NK-92 (cell line): ENCODE results near the gene ZDHHC11B.
"Not testable (repeated sequence)": the region's sequence is repeated elsewhere in the genome, so short reads cannot be mapped to it uniquely, and the experiment has no call there.

Experiments used
- DNase-seq: peaks from one replicate; lab custom pipeline; 2025; ENCODE audit not compliant: unreplicated experiment; lab: John Stamatoyannopoulos, UW

Gene ZDHHC11B

GRCh38 chr5:688348-689010, 96.0 kb downstream of the ZDHHC11B start:
- DNase-seq: not testable (repeated sequence)

GRCh38 chr5:686936-687335, 97.6 kb downstream of the ZDHHC11B start:
- DNase-seq: not testable (repeated sequence)

DNA sequence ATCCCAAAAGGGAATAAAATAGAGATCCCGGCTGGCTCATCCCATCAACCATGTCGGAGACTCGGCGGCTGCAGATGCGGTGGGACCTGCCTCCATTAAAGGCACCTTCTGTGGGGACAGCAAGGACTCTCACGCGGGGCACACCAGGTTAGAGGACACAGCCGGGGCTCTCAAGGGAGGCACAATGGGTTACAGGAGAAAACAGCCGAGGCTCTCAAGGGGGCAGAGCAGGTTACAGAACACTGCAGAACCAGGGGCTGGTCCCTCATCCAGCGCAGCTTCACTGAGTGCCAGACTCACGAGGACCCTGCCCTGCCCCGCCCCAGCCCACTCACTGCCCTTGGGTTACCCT, 98.4 kb downstream of the ZDHHC11B start:
- DNase-seq: not testable (repeated sequence)

GRCh38 chr5:685262-686171, 99.0 kb downstream of the ZDHHC11B start:
- no peak for DNase-seq

- DNase-seq: no peak
Measured at GRCh38 chr5:684751-685216, 99.7 kb downstream of the ZDHHC11B start.

GRCh38 chr5:683551-684481, 100.7 kb downstream of the ZDHHC11B start:
- DNase-seq: no peak

GRCh38 chr5:682651-683358, 101.7 kb downstream of the ZDHHC11B start:
- DNase-seq: not testable (repeated sequence)

DNA sequence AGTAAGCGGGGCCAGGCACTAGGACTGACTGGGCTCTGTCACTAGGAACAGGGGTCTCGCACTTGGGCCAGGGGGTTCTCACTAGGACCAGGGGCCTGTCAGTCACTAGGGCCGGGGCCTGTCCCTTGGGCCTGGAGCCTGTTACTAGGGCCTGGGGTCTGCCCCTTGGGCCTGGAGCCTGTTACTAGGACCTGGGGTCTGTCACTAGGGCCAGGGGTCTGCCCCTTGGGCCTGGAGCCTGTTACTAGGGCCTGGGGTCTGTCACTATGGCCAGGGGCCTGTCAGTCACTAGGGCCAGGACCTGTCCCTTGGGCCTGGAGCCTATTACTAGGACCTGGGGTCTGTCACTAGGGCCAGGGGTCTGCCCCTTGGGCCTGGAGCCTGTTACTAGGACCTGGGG, 102.3 kb downstream of the ZDHHC11B start:
- not testable (repeated sequence) for DNase-seq

DNA sequence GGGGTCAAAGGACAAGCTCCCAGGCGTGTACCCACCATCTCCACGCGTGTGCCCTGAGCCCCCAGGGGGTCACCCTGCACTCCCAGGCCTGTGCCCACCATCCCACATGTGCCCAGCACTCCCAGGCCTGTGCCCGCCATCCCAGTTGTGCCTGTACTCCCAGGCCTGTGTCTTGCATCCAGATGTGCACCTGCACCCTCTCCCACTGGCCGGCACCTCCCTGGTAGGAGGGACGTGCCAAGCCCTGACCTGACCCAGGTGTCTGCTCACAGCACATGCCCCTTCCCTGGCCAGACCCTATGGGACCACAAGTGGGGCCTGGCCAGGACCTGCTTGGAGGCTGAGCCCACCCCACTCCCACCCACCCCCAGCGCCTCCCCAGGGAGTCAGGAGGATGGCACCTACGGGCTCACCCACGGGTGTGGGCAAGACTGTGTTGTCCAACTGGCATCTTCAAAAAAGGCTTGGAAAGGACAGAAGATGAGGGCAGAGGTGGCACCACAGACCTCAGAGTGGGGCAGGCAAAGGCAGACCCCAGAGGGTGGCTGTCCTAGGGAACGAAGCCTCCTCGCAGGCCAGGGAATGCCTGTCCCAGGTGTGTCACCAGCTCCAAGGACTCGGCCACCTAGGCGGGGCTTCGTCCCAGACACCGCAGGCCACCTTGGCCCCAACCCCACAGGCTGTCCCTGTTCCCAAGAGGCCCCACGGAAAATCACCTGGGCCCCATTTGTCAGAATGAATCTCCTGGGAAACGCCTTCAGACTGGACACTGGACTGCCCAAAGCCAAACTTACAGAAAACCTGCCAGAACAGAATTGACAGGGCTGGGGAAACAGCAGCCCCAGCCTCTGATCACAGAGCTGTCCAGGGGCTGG, 103.0 kb downstream of the ZDHHC11B start:
- DNase-seq: not testable (repeated sequence)

- not testable (repeated sequence) for DNase-seq
Measured at GRCh38 chr5:680836-681235, 103.7 kb downstream of the ZDHHC11B start.

DNA sequence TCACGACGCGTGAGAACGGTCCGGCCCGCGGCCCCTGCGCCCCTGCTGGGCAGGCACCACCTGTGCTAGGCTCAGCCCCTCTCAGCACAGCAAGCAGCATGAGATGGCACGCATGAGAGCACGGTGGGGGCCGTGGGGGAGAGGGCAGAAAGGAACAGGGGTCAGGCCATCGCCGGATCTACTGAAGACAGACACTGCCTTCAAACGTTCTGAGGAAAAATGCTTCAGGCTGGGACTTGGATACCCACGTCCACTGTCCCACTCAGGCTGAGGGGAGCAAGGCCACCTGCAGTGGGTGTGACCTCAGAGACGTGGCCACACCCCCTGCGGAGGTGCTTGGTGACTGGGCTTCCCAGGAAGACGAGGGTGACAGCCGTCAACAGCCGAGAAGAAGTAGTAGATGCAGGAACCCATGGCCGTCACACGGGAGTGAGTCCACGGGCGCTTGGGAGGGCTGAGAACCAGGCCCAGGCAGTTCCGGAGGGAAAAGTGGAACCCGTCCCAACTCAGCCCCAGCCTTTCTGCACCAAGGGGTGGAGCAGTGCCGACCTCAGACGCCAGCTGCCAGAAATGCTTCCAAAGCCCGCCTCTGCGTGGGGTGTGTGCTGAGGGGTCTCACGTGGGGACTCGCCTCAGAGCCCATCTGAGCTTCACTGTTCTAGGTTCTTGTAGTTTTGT, 104.3 kb downstream of the ZDHHC11B start:
- DNase-seq: not testable (repeated sequence)

DNA sequence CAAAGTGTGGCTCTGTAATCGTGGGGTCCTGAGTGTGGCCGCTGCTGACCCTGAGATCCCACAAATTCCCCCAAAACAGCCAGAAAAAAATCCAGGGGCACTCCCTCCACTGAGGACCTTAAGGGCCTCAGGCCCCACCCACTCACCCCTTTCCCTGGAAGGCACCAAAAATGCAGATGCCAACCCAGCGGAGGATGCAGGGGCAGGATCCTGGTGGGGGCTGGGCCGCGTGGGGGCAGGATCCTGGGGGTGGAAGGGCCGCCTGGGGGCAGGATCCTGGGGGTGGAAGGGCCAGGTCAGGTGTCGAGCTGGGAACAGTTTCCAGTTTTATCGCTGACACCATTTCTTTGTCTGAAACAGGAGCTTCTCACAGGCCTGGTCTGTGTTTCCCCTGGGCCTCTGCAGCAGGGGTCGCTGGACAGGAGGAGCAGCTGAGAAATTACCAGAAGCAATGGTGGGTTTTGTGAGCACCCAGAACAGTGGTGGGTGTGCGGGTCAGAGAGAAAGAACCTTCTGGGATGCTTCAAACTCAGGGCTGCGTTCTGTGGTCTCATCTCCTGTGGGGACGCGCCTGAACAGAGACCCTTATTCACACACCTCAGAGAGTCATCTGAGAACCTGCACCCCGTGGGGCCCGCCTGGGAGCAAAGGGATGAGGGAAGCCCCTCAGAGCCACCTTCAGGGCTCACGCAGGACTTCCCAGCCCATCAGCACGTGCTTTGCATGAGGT, 105.2 kb downstream of the ZDHHC11B start:
- not testable (repeated sequence) for DNase-seq

- DNase-seq: not testable (repeated sequence)
Measured at GRCh38 chr5:678521-678920, 106.0 kb downstream of the ZDHHC11B start.

DNA sequence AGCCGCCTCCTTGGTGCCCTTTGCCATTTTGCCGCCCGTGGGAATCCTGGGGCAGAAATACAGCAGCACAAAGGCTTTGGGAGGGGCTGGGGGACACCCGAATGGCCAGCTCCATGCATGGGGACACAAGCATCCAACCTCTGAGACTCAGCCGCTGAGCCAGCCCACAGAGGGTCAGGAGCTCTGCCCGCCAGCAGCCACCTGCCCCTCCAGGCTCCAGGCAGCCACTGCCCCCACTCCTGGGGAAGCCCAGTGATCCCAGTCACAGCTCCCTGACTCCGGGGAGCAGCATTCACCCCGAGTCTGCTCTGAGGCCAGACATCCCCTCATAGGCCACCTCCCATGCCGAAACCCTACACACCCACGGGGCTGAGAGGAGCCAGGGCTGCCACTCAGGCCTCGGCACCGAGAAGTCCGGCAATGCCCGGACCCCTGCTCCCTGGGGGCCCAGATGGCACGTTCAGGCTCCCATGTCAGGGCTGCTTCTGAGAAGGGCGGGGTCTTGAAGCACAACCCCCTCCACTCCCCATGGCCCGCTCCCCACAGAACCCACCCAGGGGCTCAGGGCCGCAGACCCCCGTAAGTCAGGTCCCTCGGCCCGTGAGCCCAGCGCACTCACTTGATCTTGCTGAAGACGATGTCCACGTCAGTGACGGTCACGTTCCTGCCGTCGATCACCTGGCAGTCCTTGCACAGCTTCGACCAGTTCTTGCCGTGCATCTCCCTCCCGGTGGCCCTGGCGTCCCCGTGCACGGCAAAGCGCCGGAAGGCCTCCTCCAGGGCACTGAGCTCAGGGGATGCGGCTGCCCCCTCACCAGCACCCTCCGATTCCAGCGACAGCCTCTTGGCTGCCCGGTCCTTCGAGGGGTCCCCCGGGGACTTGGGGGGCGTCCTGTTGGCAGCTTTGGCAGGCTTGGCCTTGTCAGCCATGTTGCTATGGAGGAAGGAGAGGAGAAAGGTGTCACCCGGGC, 107.1 kb downstream of the ZDHHC11B start:
- no peak for DNase-seq

GRCh38 chr5:676699-677076, 107.8 kb downstream of the ZDHHC11B start:
- no peak for DNase-seq

DNA sequence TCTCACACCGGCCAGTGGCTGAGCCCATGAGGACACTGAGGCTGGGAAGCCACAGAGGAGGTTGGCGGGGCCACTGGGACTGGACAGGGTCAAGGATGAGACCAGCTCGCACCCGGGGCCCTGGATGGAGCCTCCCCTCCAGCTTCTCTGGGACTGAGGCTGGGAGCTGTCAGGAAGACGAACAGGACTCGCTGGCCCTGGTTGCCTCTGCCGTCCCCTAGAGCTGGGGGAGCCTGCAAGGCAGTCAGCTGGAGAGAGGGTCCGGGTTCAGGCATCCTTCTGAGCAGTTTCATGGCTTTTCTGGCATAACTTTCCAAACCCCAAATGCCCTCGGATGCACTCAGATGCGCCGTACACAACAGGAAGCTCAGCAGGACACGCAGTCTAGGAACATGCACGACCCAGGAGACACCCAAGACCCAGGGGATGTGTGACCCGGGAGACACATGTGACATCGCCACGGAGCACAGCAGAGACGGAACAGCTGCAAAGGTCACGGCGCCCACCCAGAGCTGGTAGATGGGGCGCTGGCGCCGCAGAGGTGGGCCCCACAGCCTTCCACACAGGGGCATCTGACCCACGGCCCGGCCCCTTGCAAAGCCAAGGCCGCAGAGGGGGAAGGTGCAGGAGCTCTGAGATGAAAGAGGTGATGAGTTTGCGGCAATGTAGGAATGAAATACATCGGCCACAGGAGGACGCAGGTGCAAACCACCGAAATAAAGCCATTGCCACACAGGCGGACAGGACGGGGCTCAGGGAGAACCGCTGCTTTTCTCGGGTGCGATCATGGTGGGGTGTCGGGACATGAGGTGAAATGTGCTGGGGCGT, 108.4 kb downstream of the ZDHHC11B start:
- DNase-seq: no peak
